Epidermal melanocyte (primary cell): ENCODE results near the gene NOL4L.

ENCODE experiments used
- DNase-seq: peaks from one replicate; pipeline ENCODE4 v3.0.0; 2011; ENCODE audit warnings: low spot score; ENCODE audit not compliant: insufficient read length

Gene NOL4L

GRCh38 chr20:32577023-32577422, 8.1 kb downstream of the NOL4L start:
- no peak for DNase-seq

GRCh38 chr20:32576560-32576959, 8.6 kb downstream of the NOL4L start:
- no peak for DNase-seq

- no peak for DNase-seq
These were observed 9.3 kb downstream of the NOL4L start for GRCh38 chr20:32575805-32576204.

- no peak for DNase-seq
These were observed 9.9 kb downstream of the NOL4L start for GRCh38 chr20:32575227-32575581.

- DNase-seq: no peak
These were observed 10.6 kb downstream of the NOL4L start for GRCh38 chr20:32574296-32575226.

GRCh38 chr20:32573167-32573851, 11.8 kb downstream of the NOL4L start:
- DNase-seq: no peak

- no peak for DNase-seq
These were observed 12.7 kb downstream of the NOL4L start for GRCh38 chr20:32572271-32572968.

GRCh38 chr20:32571566-32571965, 13.6 kb downstream of the NOL4L start:
- DNase-seq: no peak

GRCh38 chr20:32570401-32571190, 14.5 kb downstream of the NOL4L start:
- DNase-seq: no peak

GRCh38 chr20:32569380-32570305, 15.5 kb downstream of the NOL4L start:
- no peak for DNase-seq

GRCh38 chr20:32569018-32569379, 16.1 kb downstream of the NOL4L start:
- no peak for DNase-seq

GRCh38 chr20:32567384-32568178, 17.6 kb downstream of the NOL4L start:
- DNase-seq: no peak

- DNase-seq: no peak
These were observed 18.5 kb downstream of the NOL4L start for GRCh38 chr20:32566379-32567374.

- no peak for DNase-seq
These were observed 19.4 kb downstream of the NOL4L start for GRCh38 chr20:32565735-32566032.

GRCh38 chr20:32564921-32565734, 20.0 kb downstream of the NOL4L start:
- DNase-seq: no peak

- DNase-seq: no peak
These were observed 20.7 kb downstream of the NOL4L start for GRCh38 chr20:32564440-32564839.
